Adrenal gland (tissue), 5 donors: ENCODE data around the gene CPPED1.

Source experiments
- POLR2A ChIP-seq, 2 donors: fragments of 450-650 bp; IDR thresholded peaks; one replicate each; pipeline ENCODE4 v1.6.1; 2017; ENCODE audit warnings: antibody characterized with exemption in 2 of 2, mild to moderate bottlenecking in 2 of 2, moderate library complexity in 1 of 2
- TF ChIP-seq, protein P1 (sequence below), 6 experiments: fragments of 450-650 bp in 4 of 6; fragments of 200-600 bp in 2 of 6; sonication (generic) in 1 of 6; IDR thresholded peaks; 1 replicate in 5 of 6; 2 replicates in 1 of 6; pipeline versions ENCODE4 v1.5.1 to v1.8.0; 2016 to 2021; ENCODE audit warnings: antibody characterized with exemption in 6 of 6, mild to moderate bottlenecking in 2 of 6, moderate library complexity in 1 of 6
- donor health status: DM: no; HTN: no; CAD: no.

DNA sequence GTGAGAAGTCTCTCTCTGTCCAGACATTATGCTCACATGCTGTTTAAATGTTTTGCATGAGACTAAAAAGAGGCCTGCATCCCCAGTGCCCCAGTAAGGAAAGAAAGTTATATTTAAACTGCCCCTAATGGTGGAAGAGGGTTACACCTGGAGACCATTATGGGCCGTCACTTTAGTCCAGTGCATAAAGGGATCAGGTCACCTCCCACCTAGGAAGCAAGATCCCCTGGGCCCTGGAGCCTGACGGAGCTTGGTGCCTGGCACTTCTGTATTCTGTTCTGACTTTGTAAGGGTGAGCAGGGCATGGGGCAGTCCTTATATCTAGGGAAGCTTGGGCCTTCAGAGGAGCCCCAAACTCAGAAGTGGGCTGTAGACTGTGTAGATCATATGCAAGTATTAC, 67.9 kb downstream of the CPPED1 start:
- TF ChIP-seq POLR2A (IDR thresholded peaks at IDR 0.05), result no peak
- TF ChIP-seq, protein P1, sequence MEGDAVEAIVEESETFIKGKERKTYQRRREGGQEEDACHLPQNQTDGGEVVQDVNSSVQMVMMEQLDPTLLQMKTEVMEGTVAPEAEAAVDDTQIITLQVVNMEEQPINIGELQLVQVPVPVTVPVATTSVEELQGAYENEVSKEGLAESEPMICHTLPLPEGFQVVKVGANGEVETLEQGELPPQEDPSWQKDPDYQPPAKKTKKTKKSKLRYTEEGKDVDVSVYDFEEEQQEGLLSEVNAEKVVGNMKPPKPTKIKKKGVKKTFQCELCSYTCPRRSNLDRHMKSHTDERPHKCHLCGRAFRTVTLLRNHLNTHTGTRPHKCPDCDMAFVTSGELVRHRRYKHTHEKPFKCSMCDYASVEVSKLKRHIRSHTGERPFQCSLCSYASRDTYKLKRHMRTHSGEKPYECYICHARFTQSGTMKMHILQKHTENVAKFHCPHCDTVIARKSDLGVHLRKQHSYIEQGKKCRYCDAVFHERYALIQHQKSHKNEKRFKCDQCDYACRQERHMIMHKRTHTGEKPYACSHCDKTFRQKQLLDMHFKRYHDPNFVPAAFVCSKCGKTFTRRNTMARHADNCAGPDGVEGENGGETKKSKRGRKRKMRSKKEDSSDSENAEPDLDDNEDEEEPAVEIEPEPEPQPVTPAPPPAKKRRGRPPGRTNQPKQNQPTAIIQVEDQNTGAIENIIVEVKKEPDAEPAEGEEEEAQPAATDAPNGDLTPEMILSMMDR (IDR thresholded peaks at IDR 0.05), result no peak
